ENCODE data around the gene RNF144B.

The RNF144B gene

GRCh38 chr6:18506382-18507017 lies 119.3 kb downstream of the RNF144B start:
- Histone ChIP-seq H3K4me1 (ENCODE audit: insufficient read depth, low read length) (peaks cover 6% of the 10 kb centered on the region), H3K4me3 (ENCODE audit: low read depth in 1 of 2, low read length in 2 of 2) (no peak overlapping the region), H3K27me3 (ENCODE audit: control insufficient read depth in 1 of 2, insufficient read depth in 2 of 2, low read length in 2 of 2) (no peaks in the 10 kb centered on the region), H3K27ac (ENCODE audit: low read depth, low read length) (no peak overlapping the region), H3K36me3 (ENCODE audit: insufficient read depth, low read length) (no peaks in the 10 kb centered on the region), H3K9me3 (ENCODE audit: low read length) (no peaks in the 10 kb centered on the region), H3K9ac (ENCODE audit: low read length) (no peak overlapping the region)

- Histone ChIP-seq H3K4me1 (ENCODE audit: insufficient read depth, low read length) (peaks cover 6% of the 10 kb centered on the region), H3K9me3 (ENCODE audit: low read length) (no peaks in the 10 kb centered on the region), H3K9ac (ENCODE audit: low read length) (no peak overlapping the region), H3K4me3 (ENCODE audit: low read depth in 1 of 2, low read length in 2 of 2) (no peak overlapping the region), H3K36me3 (ENCODE audit: insufficient read depth, low read length) (no peaks in the 10 kb centered on the region), H3K27ac (ENCODE audit: low read depth, low read length) (no peak overlapping the region), H3K27me3 (ENCODE audit: control insufficient read depth in 1 of 2, insufficient read depth in 2 of 2, low read length in 2 of 2) (no peaks in the 10 kb centered on the region)
Observed at GRCh38 chr6:18507018-18507415, 119.9 kb downstream of the RNF144B start.

- H3K9me3 ChIP-seq (ENCODE audit: low read length), result no peaks in the 10 kb centered on the region
- no peaks in the 10 kb centered on the region for H3K36me3 ChIP-seq (ENCODE audit: insufficient read depth, low read length)
- H3K4me1 ChIP-seq (ENCODE audit: insufficient read depth, low read length), result peaks cover 6% of the 10 kb centered on the region
- H3K9ac ChIP-seq (ENCODE audit: low read length), result no peak overlapping the region
- H3K27me3 ChIP-seq (ENCODE audit: control insufficient read depth in 1 of 2, insufficient read depth in 2 of 2, low read length in 2 of 2), result no peaks in the 10 kb centered on the region
- H3K4me3 ChIP-seq (ENCODE audit: low read depth in 1 of 2, low read length in 2 of 2), result no peak overlapping the region
- no peak overlapping the region for H3K27ac ChIP-seq (ENCODE audit: low read depth, low read length)
Observed at GRCh38 chr6:18507561-18507960, 120.4 kb downstream of the RNF144B start.

GRCh38 chr6:18509871-18510643 lies 122.9 kb downstream of the RNF144B start:
- no peak overlapping the region for H3K4me3 ChIP-seq (ENCODE audit: low read depth in 1 of 2, low read length in 2 of 2)
- H3K27ac ChIP-seq (ENCODE audit: low read depth, low read length), result no peak overlapping the region
- no peak overlapping the region for H3K9ac ChIP-seq (ENCODE audit: low read length)
- H3K4me1 ChIP-seq (ENCODE audit: insufficient read depth, low read length), result no peaks in the 10 kb centered on the region
- H3K36me3 ChIP-seq (ENCODE audit: insufficient read depth, low read length), result no peaks in the 10 kb centered on the region
- H3K27me3 ChIP-seq (ENCODE audit: control insufficient read depth in 1 of 2, insufficient read depth in 2 of 2, low read length in 2 of 2), result no peaks in the 10 kb centered on the region
- no peaks in the 10 kb centered on the region for H3K9me3 ChIP-seq (ENCODE audit: low read length)

GRCh38 chr6:18510644-18511033 lies 123.5 kb downstream of the RNF144B start:
- Histone ChIP-seq H3K4me3 (ENCODE audit: low read depth in 1 of 2, low read length in 2 of 2) (no peak overlapping the region), H3K27ac (ENCODE audit: low read depth, low read length) (no peak overlapping the region), H3K4me1 (ENCODE audit: insufficient read depth, low read length) (no peaks in the 10 kb centered on the region), H3K27me3 (ENCODE audit: control insufficient read depth in 1 of 2, insufficient read depth in 2 of 2, low read length in 2 of 2) (no peaks in the 10 kb centered on the region), H3K9me3 (ENCODE audit: low read length) (no peaks in the 10 kb centered on the region), H3K9ac (ENCODE audit: low read length) (no peak overlapping the region), H3K36me3 (ENCODE audit: insufficient read depth, low read length) (no peaks in the 10 kb centered on the region)

- H3K4me1 ChIP-seq (ENCODE audit: insufficient read depth, low read length), result no peaks in the 10 kb centered on the region
- no peaks in the 10 kb centered on the region for H3K27me3 ChIP-seq (ENCODE audit: control insufficient read depth in 1 of 2, insufficient read depth in 2 of 2, low read length in 2 of 2)
- H3K9me3 ChIP-seq (ENCODE audit: low read length), result no peaks in the 10 kb centered on the region
- no peak overlapping the region for H3K4me3 ChIP-seq (ENCODE audit: low read depth in 1 of 2, low read length in 2 of 2)
- H3K9ac ChIP-seq (ENCODE audit: low read length), result no peak overlapping the region
- no peaks in the 10 kb centered on the region for H3K36me3 ChIP-seq (ENCODE audit: insufficient read depth, low read length)
- H3K27ac ChIP-seq (ENCODE audit: low read depth, low read length), result no peak overlapping the region
Observed at GRCh38 chr6:18511211-18511610, 124.1 kb downstream of the RNF144B start.

- H3K9me3 ChIP-seq (ENCODE audit: low read length), result no peaks in the 10 kb centered on the region
- no peaks in the 10 kb centered on the region for H3K4me1 ChIP-seq (ENCODE audit: insufficient read depth, low read length)
- H3K4me3 ChIP-seq (ENCODE audit: low read depth in 1 of 2, low read length in 2 of 2), result no peak overlapping the region
- H3K9ac ChIP-seq (ENCODE audit: low read length), result no peak overlapping the region
- no peak overlapping the region for H3K27ac ChIP-seq (ENCODE audit: low read depth, low read length)
- no peaks in the 10 kb centered on the region for H3K36me3 ChIP-seq (ENCODE audit: insufficient read depth, low read length)
- no peaks in the 10 kb centered on the region for H3K27me3 ChIP-seq (ENCODE audit: control insufficient read depth in 1 of 2, insufficient read depth in 2 of 2, low read length in 2 of 2)
Observed at GRCh38 chr6:18513253-18513798, 126.2 kb downstream of the RNF144B start.

- Histone ChIP-seq H3K36me3 (ENCODE audit: insufficient read depth, low read length) (no peaks in the 10 kb centered on the region), H3K4me1 (ENCODE audit: insufficient read depth, low read length) (no peaks in the 10 kb centered on the region), H3K9ac (ENCODE audit: low read length) (no peak overlapping the region), H3K27ac (ENCODE audit: low read depth, low read length) (no peak overlapping the region), H3K27me3 (ENCODE audit: control insufficient read depth in 1 of 2, insufficient read depth in 2 of 2, low read length in 2 of 2) (no peaks in the 10 kb centered on the region), H3K9me3 (ENCODE audit: low read length) (no peaks in the 10 kb centered on the region), H3K4me3 (ENCODE audit: low read depth in 1 of 2, low read length in 2 of 2) (no peak overlapping the region)
Observed at GRCh38 chr6:18514180-18514579, 127.0 kb downstream of the RNF144B start.

- Histone ChIP-seq H3K4me3 (ENCODE audit: low read depth in 1 of 2, low read length in 2 of 2) (no peak overlapping the region), H3K9me3 (ENCODE audit: low read length) (no peaks in the 10 kb centered on the region), H3K27ac (ENCODE audit: low read depth, low read length) (no peak overlapping the region), H3K27me3 (ENCODE audit: control insufficient read depth in 1 of 2, insufficient read depth in 2 of 2, low read length in 2 of 2) (no peaks in the 10 kb centered on the region), H3K36me3 (ENCODE audit: insufficient read depth, low read length) (no peaks in the 10 kb centered on the region), H3K9ac (ENCODE audit: low read length) (no peak overlapping the region), H3K4me1 (ENCODE audit: insufficient read depth, low read length) (no peaks in the 10 kb centered on the region)
Observed at GRCh38 chr6:18515767-18516166, 128.6 kb downstream of the RNF144B start.

Data from muscle layer of colon (tissue), 2 donors.